PFSK-1 (cell line): Measurements from ENCODE around the gene AMIGO3.

Source experiments
- FOXP2 ChIP-seq: optimal IDR thresholded peaks from 2 replicates; pipeline ENCODE3; 2011; ENCODE audit warnings: borderline replicate concordance, control low read depth, inconsistent platforms; ENCODE audit not compliant: insufficient read depth; ENCODE audit errors: extremely low read length, extremely low read depth
- POLR2AphosphoS5 ChIP-seq: IDR thresholded peaks from 2 replicates; pipeline ENCODE4 v1.6.1; 2012; ENCODE audit warnings: low read depth, mild to moderate bottlenecking, control low read depth, low read length, moderate library complexity
- REST ChIP-seq, 2 experiments: IDR thresholded peaks; 2 replicates each; pipeline versions ENCODE4 v1.6.1 to v1.8.0; 2011 to 2012; ENCODE audit warnings: low read depth in 2 of 2, low read length in 2 of 2, control low read depth in 1 of 2, inconsistent platforms in 1 of 2, mild to moderate bottlenecking in 1 of 2, moderate library complexity in 1 of 2; ENCODE audit not compliant: insufficient read depth in 1 of 2
- SIN3A ChIP-seq: IDR thresholded peaks from 2 replicates; pipeline ENCODE4 v1.6.1; 2012; ENCODE audit warnings: mild to moderate bottlenecking, low read length, moderate library complexity, borderline replicate concordance; ENCODE audit not compliant: insufficient read depth
- TAF1 ChIP-seq: IDR thresholded peaks from 2 replicates; pipeline ENCODE4 v1.6.1; 2012; ENCODE audit warnings: low read length, control low read depth, borderline replicate concordance; ENCODE audit not compliant: insufficient read depth

AMIGO3 gene

DNA sequence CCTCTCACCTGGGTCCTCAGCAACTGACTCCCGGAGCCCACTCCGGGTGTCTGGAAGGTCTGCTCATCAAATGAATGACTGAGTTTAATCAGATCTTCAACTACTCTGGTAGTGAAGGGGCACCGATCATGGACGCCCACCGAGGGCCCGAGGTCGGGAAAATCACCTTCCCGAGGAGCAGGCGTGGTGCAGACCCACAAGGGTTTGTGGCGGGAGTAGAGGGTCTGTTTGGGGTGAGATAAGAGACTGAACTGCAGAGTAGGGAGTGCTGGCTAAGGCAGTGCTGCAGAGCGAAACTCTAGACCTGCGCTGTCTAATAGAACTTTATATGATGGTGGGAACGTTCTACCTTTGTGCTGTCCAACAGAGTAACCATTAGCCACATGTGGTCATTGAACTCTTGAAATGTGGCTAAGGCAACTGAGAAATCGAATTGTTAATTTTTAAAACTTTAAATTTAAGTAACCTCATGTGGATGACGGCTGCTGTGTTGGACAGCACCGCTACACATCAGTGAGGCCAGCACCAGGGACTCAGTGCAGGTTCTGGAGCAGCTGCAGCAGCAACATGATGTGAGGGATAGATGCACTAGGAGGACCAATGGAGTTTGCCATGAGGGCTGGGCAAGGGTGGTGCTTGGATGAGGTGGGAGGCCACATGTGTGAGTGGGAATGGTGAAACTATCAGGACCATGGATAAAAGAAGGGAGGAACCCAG lies 29.4 kb downstream of the AMIGO3 start:
- 0 out of 4 replicates have a peak, but pooled peaks of 1 of the 2 experiments have one; percentile 50 for TF ChIP-seq REST (IDR thresholded peaks at IDR 0.05; ENCODE audit: insufficient read depth in 1 of 2, low read depth in 2 of 2, low read length in 2 of 2)

DNA sequence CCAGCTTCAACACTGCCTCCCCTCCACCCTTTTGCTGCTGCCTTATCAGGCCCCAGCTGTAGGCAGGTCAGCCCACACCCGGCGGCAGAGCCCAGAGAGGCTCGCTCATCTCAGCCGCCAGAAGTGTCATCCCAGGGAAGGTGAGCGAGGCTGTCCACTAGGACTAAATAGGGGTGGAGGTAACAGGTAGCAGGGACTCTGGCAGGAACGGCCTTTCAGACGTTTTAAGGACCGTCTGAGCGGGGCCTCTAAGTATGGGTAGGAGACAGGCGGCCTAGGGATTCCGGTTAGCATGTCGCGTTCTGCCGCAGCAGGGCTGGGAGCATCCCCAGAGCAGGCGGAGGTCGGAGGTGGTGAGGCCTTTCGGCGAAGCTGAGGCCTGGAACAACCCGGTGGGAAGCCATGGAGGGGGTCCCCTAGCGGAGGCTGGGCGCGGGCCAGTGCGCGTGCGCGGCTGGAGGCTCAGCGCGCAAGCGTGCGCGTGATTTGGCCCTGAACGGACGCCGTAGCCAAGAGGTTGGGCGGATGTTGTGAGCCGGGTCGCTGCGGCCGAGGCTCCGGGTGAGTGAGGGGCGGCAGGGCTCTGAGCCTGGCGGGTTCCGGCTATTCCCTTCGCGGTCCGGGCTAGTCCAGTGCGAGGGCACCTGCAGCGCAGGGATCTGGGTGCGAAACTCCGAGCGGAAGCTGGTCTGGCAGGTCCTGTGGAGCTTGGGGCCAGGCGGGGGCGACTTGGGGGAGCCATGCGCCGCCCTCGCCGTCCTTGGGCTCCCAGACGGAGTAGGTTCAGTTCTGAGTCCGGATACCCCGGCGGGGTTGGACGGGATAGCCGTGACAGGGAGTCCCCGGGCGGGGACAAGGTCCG lies 30.2 kb downstream of the AMIGO3 start, which contains the start of the genes MST1 and RNF123:
TSS of gene MST1 (minus strand) at position 429 of the 862 bp plus-strand sequence. CDS start 783 bp downstream, outside the sequence.
TSS of gene RNF123 (plus strand) at position 512 of the 862 bp plus-strand sequence. CDS start 1,609 bp downstream, outside the sequence.
- TF ChIP-seq REST (IDR thresholded peaks at IDR 0.05; ENCODE audit: insufficient read depth in 1 of 2, low read depth in 2 of 2, low read length in 2 of 2) (peak in 1 of 2 experiments; percentile 55; a peak in 1 of 4 replicates), TAF1 (peak; percentile 62; the same call in 1 of the 2 replicates), POLR2AphosphoS5 (peak; percentile 78), FOXP2 (no peak), SIN3A (peak; percentile 58; the same call in 1 of the 2 replicates)

DNA sequence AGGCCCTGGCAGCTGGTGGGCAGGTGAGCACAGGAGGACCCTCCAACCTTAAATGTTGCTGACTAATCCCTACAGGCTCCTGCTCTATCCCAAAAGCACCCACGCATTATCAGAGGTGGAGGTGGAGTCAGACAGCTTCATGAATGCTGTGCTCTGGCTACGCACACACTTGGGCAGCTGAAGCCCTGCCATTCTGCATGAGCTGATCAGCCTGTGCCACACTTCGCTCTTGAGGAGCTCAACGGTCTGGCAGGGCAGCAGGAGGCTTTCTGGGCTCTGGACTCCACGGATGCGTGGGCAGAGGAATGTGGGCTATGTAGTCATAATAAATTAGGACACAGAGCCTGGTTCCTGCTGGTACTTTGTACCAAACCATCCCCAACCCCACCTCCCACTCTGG lies 36.3 kb downstream of the AMIGO3 start:
- TF ChIP-seq TAF1 (no peak), FOXP2 (no peak), POLR2AphosphoS5 (no peak), SIN3A (no peak), REST (IDR thresholded peaks at IDR 0.05; ENCODE audit: insufficient read depth in 1 of 2, low read depth in 2 of 2, low read length in 2 of 2) (no peak)

- TF ChIP-seq POLR2AphosphoS5 (no peak), SIN3A (no peak), REST (IDR thresholded peaks at IDR 0.05; ENCODE audit: insufficient read depth in 1 of 2, low read depth in 2 of 2, low read length in 2 of 2) (no peak), TAF1 (no peak), FOXP2 (no peak)
Measured at GRCh38 chr3:49681543-49681942, 37.9 kb downstream of the AMIGO3 start.
